Right atrium auricular region (tissue), 2 donors: ENCODE measurements around the gene TUBD1. TPM values are rescaled to one million over a fixed set of nuclear protein-coding genes. Genes with fewer than 3 reads are reported as not detected.
A peak's percentile ranks its signal among the peaks of the same experiment; 100 is the strongest.

Experiments used
- DNase-seq: peaks from one replicate; pipeline ENCODE4 v3.0.0-alpha.2; 2019; ENCODE audit warnings: low spot score
- H3K27ac ChIP-seq, 2 donors: fragments of 200-600 bp; sonication (generic); 1 replicate in 1 of 2; 2 replicates in 1 of 2; pipeline ENCODE4 v1.5.1; 2016 to 2019
- H3K27me3 ChIP-seq, 2 donors: fragments of 200-600 bp; sonication (generic); one replicate each; pipeline versions ENCODE4 v1.5.1 to v1.6.0; 2017 to 2019
- H3K36me3 ChIP-seq: fragments of 200-600 bp; sonication (generic); one replicate; pipeline ENCODE4 v1.5.1; 2016
- H3K4me1 ChIP-seq, 2 donors: fragments of 200-600 bp; sonication (generic); one replicate each; pipeline versions ENCODE4 v1.5.1 to v1.6.0; 2017 to 2019
- H3K4me3 ChIP-seq, 2 donors: fragments of 200-600 bp; sonication (generic); 1 replicate in 1 of 2; 2 replicates in 1 of 2; pipeline ENCODE4 v1.5.1; 2017 to 2019; ENCODE audit warnings: mild to moderate bottlenecking in 1 of 2, moderate library complexity in 1 of 2
- H3K9me3 ChIP-seq, 2 donors: fragments of 200-600 bp; sonication (generic); one replicate each; pipeline ENCODE4 v1.5.1; 2019
- total RNA-seq, 2 donors: library from RNA; depleted of rRNA; stranded (reverse); fragments of >200 nt; gene quantifications; one replicate each; pipeline ENCODE4 v1.1.0, GENCODE V29; 2016
- TF ChIP-seq, protein P1 (sequence below), 2 donors: fragments of 200-600 bp; sonication (generic); IDR thresholded peaks; one replicate each; pipeline ENCODE4 v1.5.1; 2019; ENCODE audit warnings: antibody characterized with exemption in 2 of 2

Gene TUBD1
- total RNA-seq, 2 donors from 2014 or later = 6.1 to 8.0 TPM

DNA sequence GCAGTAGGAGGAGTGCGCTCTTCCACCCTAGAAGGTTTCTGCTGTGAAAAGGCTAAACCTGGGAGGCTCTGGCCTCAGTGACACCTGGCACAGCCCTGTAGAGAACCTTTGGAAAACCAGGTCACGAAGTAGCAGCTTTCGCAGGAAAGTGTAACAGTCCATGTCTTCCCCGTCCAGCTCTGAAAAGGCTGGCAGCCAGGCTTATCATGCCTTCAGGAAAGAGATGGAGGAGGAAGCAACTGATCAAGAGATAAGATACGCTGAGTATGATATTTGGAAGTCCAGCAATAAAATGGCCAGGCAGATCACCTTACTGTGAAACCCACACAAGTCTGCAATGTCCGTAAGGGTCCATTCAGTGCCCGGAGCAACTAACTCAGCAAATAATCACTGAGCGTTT is 22.3 kb downstream of the TUBD1 start:
- DNase-seq = no peak
- Histone ChIP-seq H3K4me3 (no peak overlapping the region), H3K9me3 (no peaks in the 10 kb centered on the region), H3K27me3 (no peaks in the 10 kb centered on the region), H3K36me3 (peaks cover 25% of the 10 kb centered on the region), H3K4me1 (no peaks in the 10 kb centered on the region), H3K27ac (no peak overlapping the region)
- TF ChIP-seq, protein P1, sequence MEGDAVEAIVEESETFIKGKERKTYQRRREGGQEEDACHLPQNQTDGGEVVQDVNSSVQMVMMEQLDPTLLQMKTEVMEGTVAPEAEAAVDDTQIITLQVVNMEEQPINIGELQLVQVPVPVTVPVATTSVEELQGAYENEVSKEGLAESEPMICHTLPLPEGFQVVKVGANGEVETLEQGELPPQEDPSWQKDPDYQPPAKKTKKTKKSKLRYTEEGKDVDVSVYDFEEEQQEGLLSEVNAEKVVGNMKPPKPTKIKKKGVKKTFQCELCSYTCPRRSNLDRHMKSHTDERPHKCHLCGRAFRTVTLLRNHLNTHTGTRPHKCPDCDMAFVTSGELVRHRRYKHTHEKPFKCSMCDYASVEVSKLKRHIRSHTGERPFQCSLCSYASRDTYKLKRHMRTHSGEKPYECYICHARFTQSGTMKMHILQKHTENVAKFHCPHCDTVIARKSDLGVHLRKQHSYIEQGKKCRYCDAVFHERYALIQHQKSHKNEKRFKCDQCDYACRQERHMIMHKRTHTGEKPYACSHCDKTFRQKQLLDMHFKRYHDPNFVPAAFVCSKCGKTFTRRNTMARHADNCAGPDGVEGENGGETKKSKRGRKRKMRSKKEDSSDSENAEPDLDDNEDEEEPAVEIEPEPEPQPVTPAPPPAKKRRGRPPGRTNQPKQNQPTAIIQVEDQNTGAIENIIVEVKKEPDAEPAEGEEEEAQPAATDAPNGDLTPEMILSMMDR (IDR thresholded peaks at IDR 0.05) = no peak

DNA sequence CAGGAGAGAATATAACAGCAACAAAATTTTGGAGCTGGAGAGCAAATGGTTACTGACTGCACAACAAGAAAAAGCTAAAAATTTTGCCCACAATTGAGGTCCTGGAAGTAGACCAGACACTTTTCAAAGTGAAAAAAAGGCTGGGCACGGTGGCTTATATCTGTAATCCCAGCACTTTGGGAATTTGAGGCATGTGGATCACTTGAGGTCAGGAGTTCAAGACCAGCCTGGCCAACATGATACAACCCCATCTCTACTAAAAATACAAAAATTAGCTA is 22.9 kb downstream of the TUBD1 start:
- H3K9me3 ChIP-seq = no peaks in the 10 kb centered on the region
- no peak for DNase-seq
- H3K4me1 ChIP-seq = no peaks in the 10 kb centered on the region
- no peaks in the 10 kb centered on the region for H3K27me3 ChIP-seq
- H3K27ac ChIP-seq = no peak overlapping the region
- TF ChIP-seq, protein P1 (IDR thresholded peaks at IDR 0.05) = no peak
- H3K4me3 ChIP-seq = no peak overlapping the region
- H3K36me3 ChIP-seq = peaks cover 20% of the 10 kb centered on the region

DNA sequence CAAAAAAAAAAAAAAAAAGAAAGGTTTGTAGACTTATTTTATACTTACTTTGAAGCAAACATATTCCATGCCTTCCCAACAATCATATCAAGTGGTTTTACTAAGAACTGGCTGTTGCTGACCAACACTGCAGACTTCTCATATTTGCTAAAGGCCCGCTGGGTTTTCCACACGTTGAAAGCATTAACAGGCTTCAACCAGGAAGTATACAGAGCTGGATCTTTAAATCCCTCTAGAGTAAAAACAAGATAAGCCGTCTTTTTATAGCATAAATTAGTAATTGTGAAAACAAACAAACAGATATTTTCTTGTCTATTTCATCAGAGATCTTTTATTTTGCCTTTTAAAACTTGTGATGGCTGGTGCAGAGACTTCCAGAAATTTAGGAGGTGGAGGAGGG is 29.1 kb downstream of the TUBD1 start:
- TF ChIP-seq, protein P1 (IDR thresholded peaks at IDR 0.05) = no peak
- Histone ChIP-seq H3K4me3 (no peak overlapping the region), H3K9me3 (no peaks in the 10 kb centered on the region), H3K4me1 (no peaks in the 10 kb centered on the region), H3K27me3 (no peaks in the 10 kb centered on the region), H3K27ac (no peak overlapping the region), H3K36me3 (peaks cover 36% of the 10 kb centered on the region)
- DNase-seq = no peak

DNA sequence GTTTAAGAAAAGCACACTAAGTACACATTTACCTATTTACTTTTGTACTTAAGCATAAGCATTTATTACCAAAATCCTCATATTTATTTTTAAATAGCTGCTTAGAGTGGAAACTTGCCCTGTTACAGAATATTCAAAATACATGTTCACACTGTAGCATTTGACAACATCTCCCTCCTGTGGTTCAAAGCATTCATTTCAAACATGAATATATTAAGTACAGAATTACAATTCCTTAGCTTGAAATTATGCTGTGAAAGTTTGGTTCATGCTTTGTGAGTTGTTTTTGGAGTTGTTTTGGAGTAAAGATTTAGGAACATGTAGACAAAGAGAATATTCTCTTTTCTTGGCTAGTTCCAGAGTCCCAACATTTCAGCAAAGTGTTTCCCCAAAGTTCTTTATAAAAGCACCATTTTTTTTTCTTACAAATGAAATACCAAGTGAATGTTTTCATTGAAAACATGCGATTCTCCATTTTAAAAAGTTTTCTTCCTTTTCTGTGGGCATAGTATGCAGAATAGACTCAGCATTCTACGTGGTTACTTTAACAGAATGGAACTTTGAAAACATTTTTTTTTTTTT is 33.2 kb downstream of the TUBD1 start:
- H3K27ac ChIP-seq = no peak overlapping the region
- H3K36me3 ChIP-seq = peaks cover 32% of the 10 kb centered on the region
- no peaks in the 10 kb centered on the region for H3K27me3 ChIP-seq
- H3K9me3 ChIP-seq = no peaks in the 10 kb centered on the region
- no peaks in the 10 kb centered on the region for H3K4me1 ChIP-seq
- H3K4me3 ChIP-seq = no peak overlapping the region
- TF ChIP-seq, protein P1 (IDR thresholded peaks at IDR 0.05) = peak in 1 of 2 donors; percentile 65
- no peak for DNase-seq

DNA sequence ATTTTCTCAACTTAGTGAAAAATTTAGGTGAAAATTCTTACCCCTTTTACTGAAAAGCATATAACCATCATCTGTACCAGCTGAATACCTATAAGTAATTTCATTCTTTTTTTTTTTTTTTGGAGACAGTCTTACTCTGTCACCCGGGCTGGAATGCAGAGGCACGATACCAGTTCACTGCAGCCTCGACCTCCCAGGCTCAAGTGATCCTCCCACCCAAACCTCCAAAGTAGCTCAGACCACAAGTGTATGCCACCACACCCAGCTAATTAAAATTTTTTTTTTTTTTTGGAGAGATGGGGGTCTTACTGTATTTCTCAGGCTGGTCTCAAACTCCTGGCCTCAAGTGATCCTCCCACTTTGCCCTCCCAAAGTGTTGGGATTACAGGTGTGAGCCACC is 33.8 kb downstream of the TUBD1 start:
- no peak for DNase-seq
- Histone ChIP-seq H3K36me3 (peaks cover 31% of the 10 kb centered on the region), H3K27ac (no peak overlapping the region), H3K4me3 (no peak overlapping the region), H3K9me3 (no peaks in the 10 kb centered on the region), H3K27me3 (no peaks in the 10 kb centered on the region), H3K4me1 (no peaks in the 10 kb centered on the region)
- TF ChIP-seq, protein P1 (IDR thresholded peaks at IDR 0.05) = no peak

DNA sequence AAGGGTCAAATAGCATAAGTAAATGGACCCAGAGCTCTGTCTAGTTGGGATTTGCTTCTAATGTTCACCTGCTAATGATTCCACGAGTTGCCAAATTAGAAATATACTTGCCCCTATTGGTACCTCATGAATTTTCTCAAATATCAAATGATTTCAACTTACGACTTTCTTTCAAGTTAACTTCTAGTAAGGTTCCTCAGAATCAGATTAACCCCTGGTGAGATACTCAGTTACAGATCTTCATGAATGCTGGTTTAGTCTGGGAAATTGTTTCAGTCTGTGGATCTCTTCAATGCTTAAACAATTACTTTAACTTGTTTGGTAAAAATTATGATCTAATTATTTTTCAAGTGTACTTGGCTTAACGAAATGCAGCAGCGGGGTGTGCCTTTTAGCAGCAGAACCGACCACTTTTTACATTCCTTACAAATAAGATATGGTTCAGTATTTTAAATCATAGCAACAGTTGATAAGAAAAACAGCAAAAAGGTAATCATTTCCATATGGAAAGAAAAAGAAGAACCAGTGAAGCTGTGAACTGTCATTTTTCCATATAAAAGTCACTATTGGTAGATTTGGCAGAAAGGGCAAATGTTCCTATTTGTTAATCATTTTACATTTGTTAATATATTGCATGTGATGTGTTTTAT is 34.5 kb downstream of the TUBD1 start:
- Histone ChIP-seq H3K27ac (no peak overlapping the region), H3K4me1 (no peaks in the 10 kb centered on the region), H3K9me3 (no peaks in the 10 kb centered on the region), H3K27me3 (no peaks in the 10 kb centered on the region), H3K36me3 (peaks cover 25% of the 10 kb centered on the region), H3K4me3 (no peak overlapping the region)
- TF ChIP-seq, protein P1 (IDR thresholded peaks at IDR 0.05) = no peak
- no peak for DNase-seq
